ENCODE measurements around the gene NCK2.

The NCK2 gene

GRCh38 chr2:105779394-105779793 is 34.7 kb downstream of the NCK2 start:
- Histone ChIP-seq H2BK5ac (ENCODE audit: low read length) (no peak overlapping the region), H3K14ac (ENCODE audit: low read length) (no peak overlapping the region), H4K8ac (ENCODE audit: low read depth, low read length) (no peak overlapping the region), H3K18ac (ENCODE audit: low read length) (no peak overlapping the region), H3K23ac (ENCODE audit: low read depth, low read length, poor library complexity) (no peak overlapping the region), H2BK12ac (ENCODE audit: low read length) (no peak overlapping the region), H3K4me1 (ENCODE audit: control insufficient read depth in 2 of 2, insufficient read depth in 1 of 2, low read depth in 1 of 2, low read length in 2 of 2) (peaks cover 5% of the 10 kb centered on the region in 2 donors), H2AK5ac (ENCODE audit: low read depth, low read length) (no peak overlapping the region), H2BK120ac (ENCODE audit: low read depth, low read length) (no peak overlapping the region), H3K27me3 (ENCODE audit: control insufficient read depth in 3 of 3, insufficient read depth in 3 of 3, low read depth in 1 of 3, low read length in 3 of 3) (peaks cover 0 to 1% (median 0%) of the 10 kb centered on the region in 3 experiments), H2AFZ (ENCODE audit: low read length) (no peak overlapping the region), H3K4me3 (ENCODE audit: low read length in 2 of 2) (no peak overlapping the region), H3K79me1 (ENCODE audit: low read depth, low read length) (peaks cover 10% of the 10 kb centered on the region), H3K9ac (ENCODE audit: low read depth, low read length, poor library complexity) (no peak overlapping the region), H3K4me2 (ENCODE audit: insufficient read depth, low read length, poor library complexity, severe bottlenecking) (no peak overlapping the region), H3K4ac (ENCODE audit: low read length) (no peak overlapping the region), H3K9me3 (replicated peaks in 1 of 2; ENCODE audit: control insufficient read depth in 2 of 2, insufficient read depth in 1 of 2, low read depth in 1 of 2, low read length in 2 of 2) (no peaks in the 10 kb centered on the region), H2BK15ac (ENCODE audit: low read length) (no peak overlapping the region), H3K27ac (replicated peaks; ENCODE audit: low read length) (no peak overlapping the region), H4K91ac (ENCODE audit: low read depth, low read length, poor library complexity) (no peak overlapping the region), H3K36me3 (replicated peaks in 1 of 2; ENCODE audit: control insufficient read depth in 2 of 2, insufficient read depth in 2 of 2, low read length in 2 of 2) (peaks cover 0 to 42% of the 10 kb centered on the region in 2 donors)
- no CpG with 5 or more reads among the region's 5 CpGs for WGBS, 2 donors (ENCODE audit: extremely low coverage in 2 of 2, insufficient read length in 2 of 2, insufficient replicate concordance in 1 of 2)
- DNase-seq (ENCODE audit: low spot score), result no peak

- Histone ChIP-seq H2BK5ac (ENCODE audit: low read length) (no peak overlapping the region), H3K9ac (ENCODE audit: low read depth, low read length, poor library complexity) (no peak overlapping the region), H3K27ac (replicated peaks; ENCODE audit: low read length) (no peak overlapping the region), H4K91ac (ENCODE audit: low read depth, low read length, poor library complexity) (no peak overlapping the region), H3K9me3 (replicated peaks in 1 of 2; ENCODE audit: control insufficient read depth in 2 of 2, insufficient read depth in 1 of 2, low read depth in 1 of 2, low read length in 2 of 2) (no peaks in the 10 kb centered on the region), H2BK120ac (ENCODE audit: low read depth, low read length) (no peak overlapping the region), H3K23ac (ENCODE audit: low read depth, low read length, poor library complexity) (no peak overlapping the region), H2BK12ac (ENCODE audit: low read length) (no peak overlapping the region), H2AFZ (ENCODE audit: low read length) (no peak overlapping the region), H3K36me3 (replicated peaks in 1 of 2; ENCODE audit: control insufficient read depth in 2 of 2, insufficient read depth in 2 of 2, low read length in 2 of 2) (peaks cover 0 to 40% of the 10 kb centered on the region in 2 donors), H3K4me3 (ENCODE audit: low read length in 2 of 2) (no peak overlapping the region), H3K79me1 (ENCODE audit: low read depth, low read length) (peaks cover 10% of the 10 kb centered on the region), H2AK5ac (ENCODE audit: low read depth, low read length) (no peak overlapping the region), H3K4ac (ENCODE audit: low read length) (no peak overlapping the region), H3K18ac (ENCODE audit: low read length) (no peak overlapping the region), H3K4me2 (ENCODE audit: insufficient read depth, low read length, poor library complexity, severe bottlenecking) (no peak overlapping the region), H3K27me3 (ENCODE audit: control insufficient read depth in 3 of 3, insufficient read depth in 3 of 3, low read depth in 1 of 3, low read length in 3 of 3) (peaks cover 0 to 1% (median 0%) of the 10 kb centered on the region in 3 experiments), H3K14ac (ENCODE audit: low read length) (no peak overlapping the region), H3K4me1 (ENCODE audit: control insufficient read depth in 2 of 2, insufficient read depth in 1 of 2, low read depth in 1 of 2, low read length in 2 of 2) (peaks cover 5% of the 10 kb centered on the region in 2 donors), H4K8ac (ENCODE audit: low read depth, low read length) (no peak overlapping the region), H2BK15ac (ENCODE audit: low read length) (no peak overlapping the region)
- no peak for DNase-seq (ENCODE audit: low spot score)
- no CpG with 5 or more reads among the region's 5 CpGs for WGBS, 2 donors (ENCODE audit: extremely low coverage in 2 of 2, insufficient read length in 2 of 2, insufficient replicate concordance in 1 of 2)
These were observed 35.9 kb downstream of the NCK2 start for GRCh38 chr2:105780606-105781005.

- Histone ChIP-seq H3K18ac (ENCODE audit: low read length) (no peak overlapping the region), H2AFZ (ENCODE audit: low read length) (no peak overlapping the region), H3K9ac (ENCODE audit: low read depth, low read length, poor library complexity) (no peak overlapping the region), H3K9me3 (replicated peaks in 1 of 2; ENCODE audit: control insufficient read depth in 2 of 2, insufficient read depth in 1 of 2, low read depth in 1 of 2, low read length in 2 of 2) (no peaks in the 10 kb centered on the region), H4K8ac (ENCODE audit: low read depth, low read length) (no peak overlapping the region), H3K4me1 (ENCODE audit: control insufficient read depth in 2 of 2, insufficient read depth in 1 of 2, low read depth in 1 of 2, low read length in 2 of 2) (peaks cover 5% of the 10 kb centered on the region in 2 donors), H3K14ac (ENCODE audit: low read length) (no peak overlapping the region), H3K27ac (replicated peaks; ENCODE audit: low read length) (no peak overlapping the region), H3K4me2 (ENCODE audit: insufficient read depth, low read length, poor library complexity, severe bottlenecking) (no peak overlapping the region), H2BK12ac (ENCODE audit: low read length) (no peak overlapping the region), H3K4ac (ENCODE audit: low read length) (no peak overlapping the region), H2BK15ac (ENCODE audit: low read length) (no peak overlapping the region), H3K27me3 (ENCODE audit: control insufficient read depth in 3 of 3, insufficient read depth in 3 of 3, low read depth in 1 of 3, low read length in 3 of 3) (peaks cover 0 to 1% (median 0%) of the 10 kb centered on the region in 3 experiments), H3K79me1 (ENCODE audit: low read depth, low read length) (peaks cover 10% of the 10 kb centered on the region), H2AK5ac (ENCODE audit: low read depth, low read length) (no peak overlapping the region), H2BK120ac (ENCODE audit: low read depth, low read length) (no peak overlapping the region), H3K36me3 (replicated peaks in 1 of 2; ENCODE audit: control insufficient read depth in 2 of 2, insufficient read depth in 2 of 2, low read length in 2 of 2) (peaks cover 0 to 40% of the 10 kb centered on the region in 2 donors), H4K91ac (ENCODE audit: low read depth, low read length, poor library complexity) (no peak overlapping the region), H3K23ac (ENCODE audit: low read depth, low read length, poor library complexity) (no peak overlapping the region), H3K4me3 (ENCODE audit: low read length in 2 of 2) (no peak overlapping the region), H2BK5ac (ENCODE audit: low read length) (no peak overlapping the region)
- no CpG with 5 or more reads among the region's 10 CpGs for WGBS, 2 donors (ENCODE audit: extremely low coverage in 2 of 2, insufficient read length in 2 of 2, insufficient replicate concordance in 1 of 2)
- no peak for DNase-seq (ENCODE audit: low spot score)
These were observed 36.7 kb downstream of the NCK2 start for GRCh38 chr2:105781274-105781978.

GRCh38 chr2:105782123-105782522 is 37.4 kb downstream of the NCK2 start:
- no peak overlapping the region for H3K9ac ChIP-seq (ENCODE audit: low read depth, low read length, poor library complexity)
- no peaks in the 10 kb centered on the region for H3K9me3 ChIP-seq (replicated peaks in 1 of 2; ENCODE audit: control insufficient read depth in 2 of 2, insufficient read depth in 1 of 2, low read depth in 1 of 2, low read length in 2 of 2)
- H3K79me1 ChIP-seq (ENCODE audit: low read depth, low read length), result peaks cover 13% of the 10 kb centered on the region
- peaks cover 0 to 43% of the 10 kb centered on the region in 2 donors for H3K36me3 ChIP-seq (replicated peaks in 1 of 2; ENCODE audit: control insufficient read depth in 2 of 2, insufficient read depth in 2 of 2, low read length in 2 of 2)
- H3K18ac ChIP-seq (ENCODE audit: low read length), result no peak overlapping the region
- H2BK15ac ChIP-seq (ENCODE audit: low read length), result no peak overlapping the region
- no peak overlapping the region for H4K8ac ChIP-seq (ENCODE audit: low read depth, low read length)
- H2BK5ac ChIP-seq (ENCODE audit: low read length), result no peak overlapping the region
- H3K23ac ChIP-seq (ENCODE audit: low read depth, low read length, poor library complexity), result no peak overlapping the region
- no peak for DNase-seq (ENCODE audit: low spot score)
- no peak overlapping the region for H3K4me2 ChIP-seq (ENCODE audit: insufficient read depth, low read length, poor library complexity, severe bottlenecking)
- peaks cover 0 to 1% (median 0%) of the 10 kb centered on the region in 3 experiments for H3K27me3 ChIP-seq (ENCODE audit: control insufficient read depth in 3 of 3, insufficient read depth in 3 of 3, low read depth in 1 of 3, low read length in 3 of 3)
- no peak overlapping the region for H3K4me3 ChIP-seq (ENCODE audit: low read length in 2 of 2)
- no peak overlapping the region for H3K4ac ChIP-seq (ENCODE audit: low read length)
- no CpG with 5 or more reads among the region's 6 CpGs for WGBS, 2 donors (ENCODE audit: extremely low coverage in 2 of 2, insufficient read length in 2 of 2, insufficient replicate concordance in 1 of 2)
- no peak overlapping the region for H3K27ac ChIP-seq (replicated peaks; ENCODE audit: low read length)
- H2AK5ac ChIP-seq (ENCODE audit: low read depth, low read length), result no peak overlapping the region
- H2BK120ac ChIP-seq (ENCODE audit: low read depth, low read length), result no peak overlapping the region
- peaks cover 5 to 9% of the 10 kb centered on the region in 2 donors for H3K4me1 ChIP-seq (ENCODE audit: control insufficient read depth in 2 of 2, insufficient read depth in 1 of 2, low read depth in 1 of 2, low read length in 2 of 2)
- no peak overlapping the region for H4K91ac ChIP-seq (ENCODE audit: low read depth, low read length, poor library complexity)
- H2AFZ ChIP-seq (ENCODE audit: low read length), result no peak overlapping the region
- H2BK12ac ChIP-seq (ENCODE audit: low read length), result no peak overlapping the region
- H3K14ac ChIP-seq (ENCODE audit: low read length), result no peak overlapping the region
